ENCODE data around the gene TICAM2.

Gene TICAM2

DNA sequence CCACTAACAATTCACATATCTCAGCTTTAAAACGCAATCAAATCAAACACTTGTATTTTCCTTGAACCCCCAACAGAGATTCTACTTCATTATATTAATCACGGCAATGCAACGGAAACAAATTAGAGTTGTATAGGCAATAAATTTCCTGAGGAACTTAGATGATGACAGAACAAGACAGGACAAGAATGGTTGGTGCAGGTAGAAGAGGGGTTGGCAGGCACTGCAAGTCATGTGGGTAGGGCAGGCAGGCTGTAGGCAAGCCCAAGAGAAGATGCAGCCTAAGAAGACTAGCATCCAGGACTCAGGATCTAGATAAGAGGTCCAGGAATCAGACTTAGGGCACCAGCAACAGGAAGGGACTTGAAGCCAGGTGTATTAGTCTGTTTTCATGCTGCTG lies 41.1 kb downstream of the TICAM2 start:
- no peak for DNase-seq

DNA sequence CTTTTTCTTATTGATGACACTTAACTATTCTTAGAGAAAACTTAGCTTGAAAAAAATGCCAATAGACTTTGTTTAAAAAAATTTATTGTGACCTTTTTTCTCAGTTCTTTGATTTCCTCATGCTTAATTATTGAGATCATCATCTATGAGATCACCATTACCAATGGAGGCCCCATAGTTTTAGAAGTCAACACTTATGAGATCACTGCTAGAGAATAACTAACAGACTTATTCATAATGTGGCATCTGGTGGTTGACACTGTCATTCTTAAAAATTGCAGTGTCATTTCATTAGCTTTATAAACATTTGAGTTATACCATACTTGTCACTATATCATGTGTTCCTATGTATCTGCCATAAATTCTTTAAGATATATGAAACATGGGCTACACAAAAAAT lies 42.8 kb downstream of the TICAM2 start:
- no peak for DNase-seq

DNA sequence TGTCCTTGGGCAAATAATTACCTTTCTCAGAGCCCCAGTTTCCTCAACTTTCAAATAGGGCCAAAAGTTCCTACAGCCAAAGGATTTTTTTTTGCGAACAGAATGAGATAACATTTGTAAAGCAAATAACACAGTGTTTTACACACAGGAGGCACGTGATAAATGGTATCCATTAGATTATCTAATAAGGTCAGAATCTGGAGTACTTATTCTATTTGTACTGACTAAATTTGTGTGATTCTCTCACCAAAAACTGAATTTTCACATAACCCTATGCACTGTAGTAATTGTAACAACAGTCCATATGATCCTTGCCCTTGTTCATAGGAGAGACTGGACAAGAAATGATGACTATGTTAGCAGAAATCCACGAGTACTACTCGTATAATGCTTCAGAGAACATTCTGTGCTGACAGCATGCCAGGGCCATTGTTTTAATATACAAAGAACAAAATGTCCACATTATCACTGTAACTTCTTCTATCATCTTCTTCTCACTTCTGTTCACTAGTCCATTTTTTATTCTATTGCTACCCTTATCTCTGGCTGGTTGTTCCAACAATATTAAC lies 43.8 kb downstream of the TICAM2 start:
- no peak for DNase-seq

DNA sequence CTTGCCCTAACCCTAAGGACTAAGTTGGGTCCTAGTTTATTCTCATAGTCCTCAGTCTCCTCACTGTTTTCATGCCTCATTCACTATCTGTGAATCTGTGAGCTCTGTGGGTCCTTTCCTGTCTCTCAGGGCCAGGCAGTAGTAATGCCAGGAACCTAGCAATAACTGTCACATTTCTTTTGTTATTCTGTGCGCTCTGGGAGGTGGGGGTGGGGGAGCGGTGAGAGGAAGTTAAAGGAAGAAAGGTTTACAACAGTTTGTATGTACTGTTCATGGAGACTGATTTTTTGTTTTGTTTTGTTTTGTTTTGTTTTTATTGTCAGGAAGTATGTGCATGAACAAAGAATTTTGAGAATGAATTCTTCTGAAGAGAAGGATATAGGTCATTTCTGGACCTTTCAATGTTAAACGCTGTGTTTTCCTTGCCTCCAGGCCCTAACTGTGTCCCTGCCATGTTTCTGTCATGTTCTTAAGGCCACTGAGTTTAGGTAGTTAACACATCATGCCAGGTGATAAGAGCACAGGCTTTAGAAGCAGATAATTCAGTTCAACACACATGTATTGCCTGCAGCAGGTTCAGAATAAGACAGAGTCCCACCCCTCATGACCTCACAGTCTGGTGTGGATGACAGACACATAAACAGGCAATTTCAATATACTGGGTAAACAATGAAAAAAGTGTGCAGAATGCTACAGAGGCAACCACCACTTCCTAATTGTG lies 44.5 kb downstream of the TICAM2 start:
- DNase-seq: peak; percentile 21

DNA sequence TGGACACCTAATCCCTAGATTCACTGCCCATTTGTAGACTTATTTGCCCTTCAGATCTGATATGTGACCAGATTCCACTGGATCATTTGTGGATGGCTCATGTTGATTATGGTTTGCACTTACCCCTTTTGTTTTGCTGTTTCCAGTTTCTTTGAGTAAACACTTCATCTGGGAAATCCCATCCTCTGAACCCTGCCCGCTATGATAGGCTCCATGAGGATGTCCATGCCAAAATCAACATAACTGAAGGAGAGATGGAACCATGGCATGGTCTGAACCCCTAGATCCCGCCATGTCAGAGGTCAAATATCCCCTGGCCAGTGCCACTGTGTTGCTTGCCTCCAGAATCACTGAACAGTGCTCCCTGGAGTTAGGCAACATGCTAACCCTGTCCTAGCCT lies 46.0 kb downstream of the TICAM2 start:
- DNase-seq: no peak

DNA sequence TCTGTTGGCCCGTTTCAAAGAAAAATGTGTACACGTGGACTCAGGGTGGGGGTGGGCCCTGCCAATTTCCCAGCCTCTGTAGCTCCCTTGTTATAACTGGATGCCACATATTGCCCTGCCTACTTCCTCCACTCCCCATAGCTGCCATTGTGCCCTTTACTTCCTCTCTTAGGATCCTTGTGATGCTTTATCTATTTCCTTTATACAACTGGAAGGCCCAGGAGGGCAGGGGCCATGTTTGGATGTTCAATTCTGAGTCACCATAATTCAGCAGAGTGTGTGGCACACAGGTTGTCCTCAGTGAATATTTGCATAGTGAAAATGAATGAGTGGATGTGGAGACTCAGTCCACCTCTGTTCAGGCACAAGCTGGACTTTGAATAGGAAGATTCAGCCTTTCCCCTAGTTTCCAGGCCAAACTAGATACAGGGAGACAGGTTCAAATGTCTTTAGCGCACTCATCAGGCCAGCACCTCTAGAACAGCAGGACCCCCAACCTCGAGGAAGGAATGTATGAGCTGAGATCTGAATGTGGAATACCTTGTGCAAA lies 47.1 kb downstream of the TICAM2 start:
- DNase-seq: no peak

DNA sequence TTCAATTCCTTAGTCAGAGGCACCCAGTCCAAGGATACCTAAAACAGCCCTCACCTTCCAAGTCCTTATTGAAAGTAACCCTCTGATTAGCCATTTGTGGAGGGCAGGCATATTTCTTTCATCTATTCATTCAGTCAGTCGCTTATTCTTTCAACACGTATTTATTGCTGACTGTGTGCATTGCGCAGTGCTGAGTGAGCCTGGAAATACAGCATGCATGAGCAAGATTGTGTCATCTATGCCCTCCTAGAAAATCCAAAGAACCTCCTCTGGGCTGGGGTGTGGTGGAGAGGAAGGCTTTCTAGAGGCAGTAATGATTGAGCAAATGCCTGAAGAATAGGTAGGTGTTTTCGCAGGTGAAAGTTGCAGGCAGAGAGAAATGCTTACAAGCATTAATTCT lies 49.2 kb downstream of the TICAM2 start:
- no peak for DNase-seq

DNA sequence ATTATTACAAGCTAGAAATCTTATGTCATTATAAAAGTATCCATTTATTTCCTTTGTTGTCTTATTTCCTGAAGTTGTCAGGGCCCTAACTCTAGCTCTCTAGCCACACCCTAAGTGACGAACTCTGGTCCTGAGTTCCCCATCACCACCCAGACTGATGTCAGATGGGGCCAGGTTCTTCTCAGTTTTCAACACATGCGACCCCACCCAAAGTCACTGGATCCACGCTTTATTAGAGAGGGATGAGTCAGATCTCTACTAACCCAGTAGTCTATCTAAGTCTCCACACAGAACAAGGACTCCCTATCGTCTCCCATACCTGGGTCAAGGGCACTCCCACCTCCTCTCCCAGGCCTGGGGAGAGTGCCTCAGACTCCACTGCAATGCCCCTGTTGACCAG lies 50.9 kb downstream of the TICAM2 start:
- no peak for DNase-seq

DNA sequence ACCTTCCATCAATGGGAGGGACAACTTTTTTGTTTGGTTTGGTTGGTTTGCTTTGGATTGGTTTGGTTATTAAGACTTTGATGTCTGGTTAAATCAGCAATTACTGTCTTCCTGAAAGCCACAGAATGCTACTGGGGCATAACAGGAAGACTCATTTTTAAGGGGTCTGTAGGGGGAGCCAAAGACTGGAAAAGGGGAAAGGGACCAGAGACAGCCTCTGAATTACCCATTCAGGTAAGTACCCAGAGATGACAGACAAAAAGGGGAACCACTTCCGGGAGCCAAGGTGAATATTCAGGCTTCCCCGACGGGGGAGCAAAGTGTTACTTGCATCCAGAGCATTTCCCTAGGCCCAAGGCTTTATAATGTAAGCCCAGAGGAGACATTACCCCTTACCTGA lies 53.1 kb downstream of the TICAM2 start:
- peak; percentile 43 for DNase-seq

DNA sequence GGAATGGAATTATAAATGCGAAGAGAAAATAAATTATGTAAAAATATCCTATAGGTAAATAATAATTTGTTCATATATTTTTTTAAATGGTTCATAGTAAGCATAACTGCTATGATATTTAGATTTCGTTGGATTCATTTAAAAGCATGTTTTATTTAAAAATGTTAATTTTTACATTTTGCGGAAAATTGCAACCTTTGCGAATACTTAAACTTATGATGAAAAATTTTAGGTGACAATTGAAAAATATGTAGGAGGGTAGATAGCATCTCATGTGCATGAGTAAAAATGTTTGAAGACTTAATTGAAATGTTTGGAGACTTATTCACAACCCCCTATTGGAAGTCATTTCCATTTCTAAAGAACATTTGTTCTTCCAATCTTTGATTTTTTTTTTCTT lies 53.6 kb downstream of the TICAM2 start:
- no peak for DNase-seq

DNA sequence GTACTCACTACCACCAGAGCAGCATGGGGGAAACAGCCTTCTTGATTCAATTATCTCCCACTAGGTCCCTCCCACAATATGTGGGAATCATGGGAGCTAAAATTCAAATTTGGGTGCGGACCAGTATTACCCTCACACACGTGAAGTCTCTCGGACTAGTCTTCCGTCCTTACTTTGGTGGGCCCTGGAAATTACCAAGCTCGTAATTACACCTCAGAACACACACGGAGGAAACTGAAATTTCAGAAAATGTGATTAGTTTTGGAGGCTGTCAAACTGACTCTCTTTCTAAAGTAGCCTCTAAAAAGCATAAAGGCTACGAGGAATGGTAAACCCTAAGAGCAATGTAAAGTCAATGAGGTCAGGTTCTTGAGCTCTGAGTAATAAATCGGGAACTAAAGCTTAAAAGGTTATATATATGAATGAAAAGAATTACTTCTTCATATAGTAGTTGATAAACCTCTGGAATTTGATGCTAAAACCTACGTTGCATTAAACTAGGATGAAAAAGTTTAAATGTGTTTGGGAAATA lies 56.9 kb downstream of the TICAM2 start:
- DNase-seq: no peak

DNA sequence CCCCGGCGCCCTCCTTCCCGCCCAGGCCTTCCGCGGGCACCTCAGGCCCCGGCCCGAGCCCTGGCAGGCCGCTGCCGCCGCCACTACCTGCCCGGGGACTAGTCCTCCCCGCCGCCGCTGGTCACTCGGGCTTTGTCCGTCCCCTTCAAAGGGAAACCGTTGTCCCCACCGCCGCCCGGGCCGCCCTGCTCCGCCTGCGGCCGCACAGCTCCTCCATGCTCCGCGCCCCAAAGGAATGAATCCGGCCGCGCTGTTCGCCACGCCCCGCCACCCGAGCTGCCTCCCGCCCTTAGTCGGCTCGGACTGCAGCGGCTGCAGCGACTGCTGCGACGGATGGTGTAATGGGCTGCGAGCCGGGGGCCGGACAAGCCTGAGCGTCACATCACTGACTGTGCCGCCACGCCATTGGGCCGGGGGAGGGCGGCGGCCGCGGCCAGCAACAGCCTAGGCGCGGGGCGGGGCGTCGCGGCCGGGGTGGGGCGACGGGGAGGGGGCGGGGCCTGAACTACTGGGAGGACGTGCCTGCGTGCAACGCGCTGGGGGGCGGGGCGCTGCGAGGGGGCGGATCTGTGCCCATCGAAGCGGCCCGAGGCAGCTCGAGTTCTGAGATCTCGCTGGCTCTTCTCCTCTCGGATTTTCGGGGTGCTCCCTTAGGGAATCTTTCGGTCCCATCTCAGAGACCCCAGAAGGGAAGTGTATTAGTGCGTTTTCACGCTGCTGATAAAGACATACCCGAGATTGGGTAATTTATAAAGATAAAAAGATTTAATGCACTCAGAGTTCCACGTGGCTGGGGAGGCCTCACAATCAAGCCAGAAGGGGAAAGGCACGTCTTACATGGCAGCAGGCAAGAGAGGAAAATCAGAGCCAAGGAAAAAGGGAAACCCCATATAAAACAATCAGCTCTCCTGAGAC lies 57.6 kb downstream of the TICAM2 start, which contains the start of gene FEM1C:
FEM1C (minus strand) TSS at position 340 of the 915 bp plus-strand sequence. CDS start 1,282 bp downstream, outside the sequence.
- DNase-seq: peak; percentile 99

DNA sequence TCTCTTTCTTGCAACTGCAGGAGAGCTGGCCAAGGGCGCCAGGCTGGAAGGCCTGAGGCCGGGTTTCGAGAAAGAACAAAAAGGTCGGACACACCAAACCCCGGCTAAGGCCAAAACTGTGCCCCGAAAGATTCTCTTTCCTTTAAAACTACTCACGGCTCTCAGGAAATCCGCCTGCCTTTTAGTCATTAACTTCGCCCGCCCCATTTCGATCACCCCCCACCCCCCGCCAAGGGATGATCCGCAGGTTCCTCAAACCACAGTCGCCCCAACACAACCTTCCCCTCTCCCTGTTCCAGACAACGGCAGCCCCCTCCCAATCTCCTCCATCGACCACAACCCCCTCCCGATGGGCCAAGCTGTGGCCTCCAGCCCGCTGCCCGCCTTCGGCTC lies 58.2 kb downstream of the TICAM2 start:
- no peak for DNase-seq

DNA sequence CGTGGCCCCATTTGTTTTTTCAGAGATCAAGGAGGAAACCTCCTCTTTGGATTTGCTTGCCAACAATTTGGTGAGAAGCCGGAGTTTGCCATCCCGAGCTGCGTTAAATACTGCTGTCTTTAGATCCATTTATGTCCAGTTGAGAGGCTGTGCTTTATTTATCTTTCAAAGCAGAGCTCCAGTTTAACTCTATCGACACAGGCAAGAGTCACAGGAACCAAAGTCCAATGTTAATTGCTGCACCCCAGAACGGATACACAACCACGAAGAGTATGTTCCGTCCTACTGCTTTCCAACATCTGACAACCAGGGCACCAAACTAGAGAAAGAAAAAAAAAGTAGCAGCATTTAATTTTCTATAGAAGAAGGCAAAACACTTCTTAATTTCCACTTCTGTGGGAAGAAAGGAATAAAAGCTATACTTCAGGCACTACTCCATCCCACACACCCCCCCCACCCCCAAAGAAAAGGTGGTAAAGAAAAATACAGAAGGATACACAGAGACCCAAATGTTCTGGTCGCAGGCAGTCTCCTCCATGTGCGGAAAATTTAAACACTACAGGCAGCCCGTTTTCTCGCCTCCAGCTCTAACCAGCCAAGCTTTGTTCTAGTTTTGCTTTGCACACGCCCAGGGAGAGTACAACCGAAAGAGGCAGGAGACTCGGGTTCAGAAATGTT lies 58.8 kb downstream of the TICAM2 start:
- peak; percentile 66 for DNase-seq

DNA sequence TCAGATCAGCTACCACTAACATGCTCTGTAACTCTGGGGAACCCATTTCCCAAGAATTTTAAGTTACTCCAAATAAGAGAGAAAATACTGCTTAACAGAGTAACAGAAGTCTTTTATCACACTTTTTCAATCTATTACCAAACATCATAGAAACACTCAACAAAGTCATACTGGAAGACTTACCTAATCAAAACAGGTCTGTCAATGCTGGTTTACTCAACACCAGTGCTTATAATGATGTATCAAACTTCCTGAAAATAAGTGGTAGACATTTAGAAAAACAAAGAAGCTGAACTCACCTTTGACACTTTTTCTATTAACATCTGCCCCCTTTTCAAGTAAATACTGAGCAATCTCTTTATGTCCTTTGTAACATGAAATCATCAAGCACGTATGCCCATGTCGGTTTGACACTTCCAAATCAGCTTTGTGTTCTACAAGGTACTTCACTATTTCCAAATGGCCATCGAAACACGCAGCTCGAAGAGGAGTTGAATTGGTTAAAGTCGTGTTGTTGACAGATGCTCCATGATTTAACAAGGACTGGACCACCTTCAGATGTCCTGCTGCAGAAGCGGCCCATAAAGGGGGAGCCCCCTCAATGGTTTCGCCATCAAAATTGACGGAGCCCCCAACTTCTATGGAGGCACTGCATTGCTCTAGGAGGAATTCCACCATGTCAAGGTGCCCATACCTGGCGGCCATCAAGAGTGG lies 59.5 kb downstream of the TICAM2 start:
- DNase-seq: no peak

DNA sequence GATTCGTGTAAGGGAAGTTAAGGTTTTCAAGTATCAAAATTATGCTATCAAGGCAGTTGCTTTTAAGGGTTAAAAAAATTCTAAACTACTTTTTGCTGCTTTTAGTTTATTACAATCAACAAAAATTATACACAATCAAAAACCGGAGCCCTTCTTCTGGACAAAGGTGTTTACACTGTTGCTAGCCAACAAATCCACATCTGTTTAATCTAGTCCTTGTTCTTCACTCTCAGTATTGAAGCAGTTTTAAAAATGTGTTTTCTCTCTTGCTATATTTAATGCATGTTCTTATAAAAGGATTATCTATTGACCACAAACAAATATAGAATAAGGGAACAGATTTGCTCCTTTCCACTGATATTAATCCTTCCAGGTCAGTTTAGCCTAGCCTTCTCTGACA lies 60.2 kb downstream of the TICAM2 start:
- no peak for DNase-seq

DNA sequence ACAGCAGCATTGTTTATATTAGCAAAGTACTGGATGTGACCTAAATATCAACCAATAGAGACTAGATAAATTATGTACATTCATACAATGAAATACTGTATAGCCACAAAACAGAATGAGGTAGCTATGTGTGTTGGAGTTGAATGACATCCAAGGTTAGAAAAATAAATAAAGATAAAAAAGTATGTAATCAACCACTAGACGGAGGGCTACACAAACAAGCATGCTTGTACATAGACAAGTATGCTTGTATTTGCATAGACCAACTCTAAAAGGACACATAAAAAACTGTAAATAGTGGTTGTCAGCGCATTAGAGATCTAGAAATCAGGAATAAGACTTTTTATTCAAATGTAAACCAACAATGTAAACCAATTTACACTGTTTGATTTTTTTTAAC lies 60.7 kb downstream of the TICAM2 start:
- no peak for DNase-seq

DNA sequence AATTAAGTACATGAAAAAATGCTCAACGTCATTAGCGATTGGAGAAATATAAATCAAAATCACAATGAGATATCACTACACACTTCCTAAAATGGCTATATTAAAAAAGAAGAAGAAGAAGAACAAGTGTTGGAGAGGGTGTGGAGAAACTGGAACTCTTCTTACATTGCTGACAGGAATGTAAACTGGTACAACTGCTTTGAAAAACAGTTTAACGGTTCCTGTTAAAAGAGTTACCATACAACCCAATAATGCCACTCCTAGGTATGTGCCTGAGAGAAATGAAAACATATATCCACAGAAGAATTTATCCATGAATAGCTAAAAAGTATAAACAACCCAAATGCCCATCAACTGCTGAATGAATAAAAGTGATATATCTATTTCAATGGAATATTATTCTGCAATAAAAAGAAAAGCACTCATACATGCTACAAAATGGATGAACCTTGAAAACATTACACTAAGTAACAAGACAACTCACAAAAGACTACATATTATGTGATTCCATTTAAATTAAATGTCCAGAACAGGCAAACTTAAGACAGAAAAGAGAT lies 66.7 kb downstream of the TICAM2 start:
- DNase-seq: no peak

DNA sequence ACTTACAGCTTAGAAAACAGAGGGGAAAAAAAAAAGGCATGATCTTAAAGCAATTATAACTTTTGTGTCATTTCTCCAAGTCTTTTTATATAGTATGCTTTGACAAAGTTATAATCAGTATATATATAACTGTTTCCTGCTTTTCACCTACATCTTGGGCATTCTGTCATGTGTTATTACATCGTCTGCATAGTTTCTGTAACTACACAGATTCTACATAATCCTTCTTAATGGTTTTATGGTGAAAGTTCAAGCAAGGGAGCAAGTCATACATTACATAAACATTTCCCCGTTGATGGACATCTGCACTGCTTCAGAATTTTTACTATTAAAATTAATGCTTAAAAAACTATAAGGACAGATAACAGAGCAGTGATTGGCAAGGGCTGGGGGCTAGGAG lies 69.8 kb downstream of the TICAM2 start:
- DNase-seq: no peak

DNA sequence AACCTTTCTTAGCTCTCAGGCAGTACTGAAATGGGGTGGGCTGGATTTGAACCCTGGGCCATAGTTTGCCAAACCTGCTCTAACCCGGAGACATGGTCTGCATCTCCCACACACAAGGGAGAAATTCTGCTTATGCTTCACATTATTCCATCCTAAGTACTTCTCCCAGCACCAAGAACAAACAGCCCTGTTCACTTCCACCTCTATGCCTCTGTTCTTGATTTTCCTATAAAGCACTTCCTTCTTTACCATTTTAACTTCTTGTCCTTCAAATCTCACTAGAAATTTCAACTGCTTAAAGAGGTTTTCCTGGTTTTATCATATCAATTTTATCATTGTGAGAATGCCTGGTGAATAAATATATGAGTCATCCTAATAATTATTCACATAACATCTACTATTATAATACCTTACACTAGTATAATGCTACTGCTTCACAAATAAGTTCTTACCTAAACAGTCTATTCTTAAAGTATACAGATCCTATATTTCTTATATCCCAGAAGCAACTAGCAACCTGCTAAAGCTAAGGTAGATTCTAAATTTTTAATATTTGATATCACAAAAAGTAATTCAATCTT lies 70.4 kb downstream of the TICAM2 start:
- no peak for DNase-seq

DNA sequence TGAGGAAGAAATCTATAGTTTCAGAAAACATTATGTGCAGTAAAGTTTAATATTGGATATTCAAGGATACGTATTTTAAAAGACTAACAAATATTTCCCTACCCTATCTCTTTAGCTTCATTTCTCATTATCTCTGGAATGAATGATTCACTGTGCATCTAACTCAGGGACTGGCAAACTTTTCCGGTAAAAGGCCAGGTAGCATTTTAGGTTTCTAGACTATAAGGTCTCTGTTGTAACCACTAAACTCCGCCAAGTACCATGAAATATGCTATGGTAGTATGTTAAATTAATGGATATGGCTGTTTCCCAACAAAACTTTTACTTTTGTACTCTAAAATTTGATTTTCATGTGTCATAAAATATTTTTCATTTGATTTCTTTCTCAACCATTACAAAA lies 70.9 kb downstream of the TICAM2 start:
- no peak for DNase-seq

Measured in NCI-H146 (cell line).